ENCODE results near the gene WDR91. TPM values are rescaled to one million over a fixed set of nuclear protein-coding genes. Genes with fewer than 3 reads are reported as not detected.

The WDR91 gene
- total and polyA plus RNA-seq, 4 donors, result 5.8 to 19.0 (median 9.2) TPM

- Histone ChIP-seq H3K9me3 (ENCODE audit: control insufficient read depth in 4 of 4, low read length in 3 of 4) (no peaks in the 10 kb centered on the region), H3K27me3 (ENCODE audit: control insufficient read depth in 4 of 4, insufficient read depth in 4 of 4, low read length in 3 of 4) (no peaks in the 10 kb centered on the region), H3K36me3 (ENCODE audit: control insufficient read depth in 4 of 4, insufficient read depth in 3 of 4, low read depth in 1 of 4, low read length in 3 of 4) (peaks cover 3 to 23% (median 7%) of the 10 kb centered on the region in 4 donors), H3K9ac (ENCODE audit: low read depth in 1 of 2, low read length in 2 of 2) (no peak overlapping the region), H3K27ac (ENCODE audit: low read depth in 1 of 2, low read length in 2 of 2) (peak overlapping the region; percentile 23 to 58), H3K4me1 (ENCODE audit: control insufficient read depth in 4 of 4, insufficient read depth in 4 of 4, low read length in 3 of 4) (peaks cover 8 to 52% (median 24%) of the 10 kb centered on the region in 4 donors), H3K4me3 (ENCODE audit: low read depth in 1 of 3, low read length in 3 of 3) (no peak overlapping the region)
- DNase-seq (ENCODE audit: low spot score), result no peak
- no peak for TF ChIP-seq HNF4A (conservative IDR thresholded peaks at IDR 0.05)
- no peak for TF ChIP-seq FOXA1 (IDR thresholded peaks at IDR 0.05)
- no peak for TF ChIP-seq MAX (IDR thresholded peaks at IDR 0.05)
- no peak for TF ChIP-seq RXRA (IDR thresholded peaks at IDR 0.05)
- TF ChIP-seq HNF4G (IDR thresholded peaks at IDR 0.05), result no peak
- TF ChIP-seq EGR1 (IDR thresholded peaks at IDR 0.05; ENCODE audit: low read depth in 2 of 2), result no peak
- no peak for TF ChIP-seq GABPA (IDR thresholded peaks at IDR 0.05 in 1 of 2, conservative IDR thresholded peaks at IDR 0.05 in 1 of 2)
- no peak for TF ChIP-seq NR2F2 (IDR thresholded peaks at IDR 0.05)
- WGBS, result 81% methylated on average over 6 of the region's 6 CpGs
Measured at GRCh38 chr7:135161669-135162068, 49.7 kb downstream of the WDR91 start.

GRCh38 chr7:135160858-135161653 is 50.3 kb downstream of the WDR91 start:
- Histone ChIP-seq H3K4me3 (ENCODE audit: low read depth in 1 of 3, low read length in 3 of 3) (no peak overlapping the region), H3K4me1 (ENCODE audit: control insufficient read depth in 4 of 4, insufficient read depth in 4 of 4, low read length in 3 of 4) (peaks cover 8 to 47% (median 24%) of the 10 kb centered on the region in 4 donors), H3K27ac (ENCODE audit: low read depth in 1 of 2, low read length in 2 of 2) (peak overlapping the region; percentile 58 to 85), H3K9me3 (ENCODE audit: control insufficient read depth in 4 of 4, low read length in 3 of 4) (no peaks in the 10 kb centered on the region), H3K9ac (ENCODE audit: low read depth in 1 of 2, low read length in 2 of 2) (no peak overlapping the region), H3K27me3 (ENCODE audit: control insufficient read depth in 4 of 4, insufficient read depth in 4 of 4, low read length in 3 of 4) (no peaks in the 10 kb centered on the region), H3K36me3 (ENCODE audit: control insufficient read depth in 4 of 4, insufficient read depth in 3 of 4, low read depth in 1 of 4, low read length in 3 of 4) (peaks cover 3 to 22% (median 7%) of the 10 kb centered on the region in 4 donors)
- no peak for DNase-seq (ENCODE audit: low spot score)
- WGBS, result 73% methylated on average over 9 of the region's 9 CpGs
- TF ChIP-seq SP1 (IDR thresholded peaks at IDR 0.05) (no peak), REST (IDR thresholded peaks at IDR 0.05) (peak; percentile 48), JUND (IDR thresholded peaks at IDR 0.05) (no peak)

GRCh38 chr7:135160098-135160857 is 51.0 kb downstream of the WDR91 start:
- TF ChIP-seq REST (IDR thresholded peaks at IDR 0.05), result no peak
- peak; percentile 34 for TF ChIP-seq MAX (IDR thresholded peaks at IDR 0.05)
- TF ChIP-seq GABPA (IDR thresholded peaks at IDR 0.05 in 1 of 2, conservative IDR thresholded peaks at IDR 0.05 in 1 of 2), result no peak
- TF ChIP-seq RAD21 (IDR thresholded peaks at IDR 0.05), result peak; percentile 13 to 23
- peak; percentile 92 for TF ChIP-seq YY1 (IDR thresholded peaks at IDR 0.05)
- peak; percentile 64 to 83 for TF ChIP-seq JUND (IDR thresholded peaks at IDR 0.05)
- TF ChIP-seq NR2F2 (IDR thresholded peaks at IDR 0.05), result peak; percentile 83
- TF ChIP-seq RXRA (IDR thresholded peaks at IDR 0.05), result peak in 1 of 2 donors; percentile 38
- H3K4me3 ChIP-seq (ENCODE audit: low read depth in 1 of 3, low read length in 3 of 3), result no peak overlapping the region
- H3K9ac ChIP-seq (ENCODE audit: low read depth in 1 of 2, low read length in 2 of 2), result peak overlapping the region in 1 of 2 donors; percentile 63
- no peaks in the 10 kb centered on the region for H3K9me3 ChIP-seq (ENCODE audit: control insufficient read depth in 4 of 4, low read length in 3 of 4)
- peaks cover 3 to 15% (median 5%) of the 10 kb centered on the region in 4 donors for H3K36me3 ChIP-seq (ENCODE audit: control insufficient read depth in 4 of 4, insufficient read depth in 3 of 4, low read depth in 1 of 4, low read length in 3 of 4)
- no peaks in the 10 kb centered on the region for H3K27me3 ChIP-seq (ENCODE audit: control insufficient read depth in 4 of 4, insufficient read depth in 4 of 4, low read length in 3 of 4)
- peak overlapping the region; percentile 58 to 85 for H3K27ac ChIP-seq (ENCODE audit: low read depth in 1 of 2, low read length in 2 of 2)
- 72% methylated on average over 5 of the region's 5 CpGs for WGBS
- H3K4me1 ChIP-seq (ENCODE audit: control insufficient read depth in 4 of 4, insufficient read depth in 4 of 4, low read length in 3 of 4), result peaks cover 8 to 40% (median 26%) of the 10 kb centered on the region in 4 donors
- no peak for DNase-seq (ENCODE audit: low spot score)

All from liver (tissue), 9 donors.